Mesothelial cell of epicardium (in vitro differentiated cells): ENCODE measurements around the gene R3HDM2. TPM values are rescaled to one million over a fixed set of nuclear protein-coding genes. Genes with fewer than 3 reads are reported as not detected.

Experiments
- DNase-seq, 2 experiments: peaks; one replicate each; pipeline ENCODE4 v3.0.0; 2021; ENCODE audit warnings: low spot score in 2 of 2; ENCODE audit not compliant: unreplicated experiment in 2 of 2
- H3K27ac Mint-ChIP-seq: 2 replicates; pipeline ENCODE4 v1.8.0; 2021; ENCODE audit warnings: mixed read lengths
- H3K27me3 Mint-ChIP-seq: 2 replicates; pipeline ENCODE4 v1.8.0; 2021; ENCODE audit warnings: low read depth, mixed read lengths
- H3K36me3 Mint-ChIP-seq: 2 replicates; pipeline ENCODE4 v1.8.0; 2021; ENCODE audit warnings: mixed read lengths
- H3K4me1 Mint-ChIP-seq: 2 replicates; pipeline ENCODE4 v1.8.0; 2021; ENCODE audit warnings: mixed read lengths
- H3K4me3 Mint-ChIP-seq: 2 replicates; pipeline ENCODE4 v1.8.0; 2021; ENCODE audit warnings: mild to moderate bottlenecking, moderate library complexity, mixed read lengths
- H3K9me3 Mint-ChIP-seq: 2 replicates; pipeline ENCODE4 v1.8.0; 2021; ENCODE audit warnings: mixed read lengths
- total RNA-seq: library from RNA; stranded (reverse); gene quantifications from 3 replicates; pipeline ENCODE4 v1.2.1, GENCODE V29; 2021
- TF ChIP-seq, protein P1 (sequence below): fragments of 200-600 bp; sonication (generic); IDR thresholded peaks from one replicate; pipeline ENCODE4 v1.5.0; 2021; ENCODE audit warnings: antibody characterized with exemption; ENCODE audit not compliant: unreplicated experiment

Gene R3HDM2
- total RNA-seq, 1 donor from 2014 or later = 111 TPM

DNA sequence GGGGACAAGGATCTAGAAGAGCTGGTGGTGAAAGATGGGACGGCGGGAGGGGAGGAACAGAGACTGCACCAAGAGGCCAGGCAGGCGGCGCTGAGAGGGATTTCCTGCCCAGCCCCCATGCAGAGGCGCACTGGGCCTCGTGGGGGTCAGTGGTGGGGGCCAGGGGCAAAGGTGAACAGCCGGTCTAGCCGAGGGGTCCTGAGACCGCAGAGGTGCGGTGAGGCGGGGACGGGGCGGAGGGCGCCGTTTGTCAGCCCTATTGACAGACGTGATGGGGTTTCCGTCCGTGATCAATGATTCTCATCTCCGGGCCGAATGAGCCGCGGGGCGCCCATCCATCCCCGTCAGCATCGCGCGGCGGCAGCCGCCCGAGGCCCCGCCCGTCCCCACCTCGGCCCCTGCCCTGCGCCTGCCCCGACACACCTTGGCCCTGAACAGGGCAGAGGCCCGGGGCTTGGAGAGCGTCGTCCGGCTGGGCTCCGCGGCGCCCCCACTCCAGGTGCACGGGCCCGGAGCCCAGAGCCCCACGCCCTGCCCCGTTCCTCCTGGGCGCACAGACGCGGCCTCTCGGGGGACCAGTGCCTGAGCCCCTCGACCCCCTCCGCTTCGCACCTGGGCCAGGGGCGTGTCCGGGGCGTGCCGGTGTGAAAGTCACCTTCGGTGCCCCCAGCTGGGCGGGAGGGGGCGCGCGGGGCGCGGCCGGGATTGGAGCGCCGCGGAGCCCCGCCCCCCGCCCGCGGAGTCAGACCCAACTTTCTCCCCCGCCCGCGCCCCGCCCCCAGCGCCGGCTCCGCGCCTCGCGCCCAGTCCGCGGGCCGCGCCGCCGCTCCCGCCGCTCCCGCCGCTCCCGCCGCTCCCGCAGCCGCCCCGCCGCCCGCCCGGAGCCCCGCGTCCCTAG is 214.6 kb downstream of the R3HDM2 start, which contains the start of gene NXPH4:
Gene NXPH4 (plus strand): TSS at position 781 of the 898 bp plus-strand sequence. CDS start 176 bp downstream, outside the sequence.
- H3K9me3 Mint-ChIP-seq = no peaks in the 10 kb centered on the region
- peak within 1 kb of the TSS; percentile 75 for H3K27ac Mint-ChIP-seq
- DNase-seq = no peak
- TF ChIP-seq, protein P1, sequence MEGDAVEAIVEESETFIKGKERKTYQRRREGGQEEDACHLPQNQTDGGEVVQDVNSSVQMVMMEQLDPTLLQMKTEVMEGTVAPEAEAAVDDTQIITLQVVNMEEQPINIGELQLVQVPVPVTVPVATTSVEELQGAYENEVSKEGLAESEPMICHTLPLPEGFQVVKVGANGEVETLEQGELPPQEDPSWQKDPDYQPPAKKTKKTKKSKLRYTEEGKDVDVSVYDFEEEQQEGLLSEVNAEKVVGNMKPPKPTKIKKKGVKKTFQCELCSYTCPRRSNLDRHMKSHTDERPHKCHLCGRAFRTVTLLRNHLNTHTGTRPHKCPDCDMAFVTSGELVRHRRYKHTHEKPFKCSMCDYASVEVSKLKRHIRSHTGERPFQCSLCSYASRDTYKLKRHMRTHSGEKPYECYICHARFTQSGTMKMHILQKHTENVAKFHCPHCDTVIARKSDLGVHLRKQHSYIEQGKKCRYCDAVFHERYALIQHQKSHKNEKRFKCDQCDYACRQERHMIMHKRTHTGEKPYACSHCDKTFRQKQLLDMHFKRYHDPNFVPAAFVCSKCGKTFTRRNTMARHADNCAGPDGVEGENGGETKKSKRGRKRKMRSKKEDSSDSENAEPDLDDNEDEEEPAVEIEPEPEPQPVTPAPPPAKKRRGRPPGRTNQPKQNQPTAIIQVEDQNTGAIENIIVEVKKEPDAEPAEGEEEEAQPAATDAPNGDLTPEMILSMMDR = no peak
- H3K27me3 Mint-ChIP-seq = peaks cover 65% of the 10 kb centered on the region
- peak within 1 kb of the TSS; percentile 81 for H3K4me3 Mint-ChIP-seq
- H3K4me1 Mint-ChIP-seq = peaks cover 64% of the 10 kb centered on the region
- H3K36me3 Mint-ChIP-seq = no peaks in the 10 kb centered on the region

DNA sequence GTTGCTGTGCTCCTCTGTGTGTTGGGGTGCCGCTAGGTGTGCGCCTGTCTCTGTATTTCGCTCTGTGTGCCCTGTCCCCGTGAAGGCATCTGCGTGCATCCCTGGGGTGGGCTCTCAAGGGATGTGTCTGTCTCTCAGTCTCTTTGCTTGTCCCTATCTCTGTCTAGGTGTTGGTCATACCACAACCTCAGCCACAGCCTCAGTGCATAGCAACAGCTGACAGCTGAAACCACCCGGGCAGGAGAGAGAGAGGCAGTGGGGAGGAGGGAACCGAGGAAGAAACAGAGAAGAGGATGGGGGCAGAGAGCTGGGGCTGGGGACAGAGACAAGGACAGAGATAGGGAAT is 215.2 kb downstream of the R3HDM2 start:
- Mint-ChIP-seq H3K27ac (no peak overlapping the region), H3K36me3 (no peaks in the 10 kb centered on the region), H3K9me3 (no peaks in the 10 kb centered on the region), H3K4me1 (peaks cover 58% of the 10 kb centered on the region), H3K27me3 (peaks cover 59% of the 10 kb centered on the region), H3K4me3 (peak overlapping the region; percentile 59)
- TF ChIP-seq, protein P1 = no peak
- no peak for DNase-seq

DNA sequence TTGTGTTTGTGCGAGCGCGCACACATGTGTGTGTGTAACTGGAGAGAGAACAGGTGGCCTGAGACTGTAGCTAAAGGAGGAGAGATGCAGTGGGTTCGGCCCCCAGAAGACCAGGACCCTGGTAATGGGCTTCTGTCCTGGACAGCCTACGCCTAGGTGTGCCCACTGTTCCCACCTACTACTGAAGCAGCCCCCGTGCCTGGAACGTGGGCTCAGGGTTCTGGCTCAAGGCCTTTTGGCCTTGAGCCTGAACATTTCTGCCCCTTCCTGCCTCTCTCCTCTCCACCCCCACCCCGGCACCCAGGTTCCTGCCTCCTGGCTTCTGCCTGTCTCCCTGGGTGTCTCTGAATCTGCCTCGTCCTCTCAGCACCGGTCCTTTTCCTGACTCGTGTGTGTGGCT is 215.8 kb downstream of the R3HDM2 start:
- Mint-ChIP-seq H3K9me3 (no peaks in the 10 kb centered on the region), H3K4me3 (peak overlapping the region; percentile 3), H3K27me3 (peaks cover 56% of the 10 kb centered on the region), H3K4me1 (peaks cover 56% of the 10 kb centered on the region), H3K36me3 (peaks cover 2% of the 10 kb centered on the region), H3K27ac (no peak overlapping the region)
- TF ChIP-seq, protein P1 = no peak
- DNase-seq = no peak

DNA sequence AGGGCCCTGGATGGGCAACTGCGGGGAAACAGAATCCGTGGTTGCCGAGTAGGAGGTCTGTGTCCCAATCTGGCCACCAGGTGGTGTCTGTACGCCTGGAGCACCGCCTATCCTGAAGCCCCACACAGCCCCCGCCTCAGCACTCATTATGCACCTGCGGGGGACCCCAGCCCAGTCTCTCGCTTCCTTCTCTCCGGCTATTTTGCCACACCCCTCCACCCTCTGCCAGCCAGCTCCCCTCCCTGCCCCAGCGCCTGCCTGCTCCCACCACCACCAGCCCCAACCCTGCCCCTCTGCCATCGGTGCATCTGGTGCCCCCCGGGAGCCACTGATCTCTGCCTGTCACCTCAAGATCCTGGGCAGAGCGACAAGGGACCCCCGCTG is 216.5 kb downstream of the R3HDM2 start:
- peaks cover 50% of the 10 kb centered on the region for H3K27me3 Mint-ChIP-seq
- peaks cover 5% of the 10 kb centered on the region for H3K36me3 Mint-ChIP-seq
- TF ChIP-seq, protein P1 = peak; percentile 60
- peaks cover 50% of the 10 kb centered on the region for H3K4me1 Mint-ChIP-seq
- peak in 1 of 2 experiments; percentile 69 for DNase-seq
- H3K27ac Mint-ChIP-seq = peak overlapping the region; percentile 93
- no peaks in the 10 kb centered on the region for H3K9me3 Mint-ChIP-seq
- peak overlapping the region; percentile 35 for H3K4me3 Mint-ChIP-seq

DNA sequence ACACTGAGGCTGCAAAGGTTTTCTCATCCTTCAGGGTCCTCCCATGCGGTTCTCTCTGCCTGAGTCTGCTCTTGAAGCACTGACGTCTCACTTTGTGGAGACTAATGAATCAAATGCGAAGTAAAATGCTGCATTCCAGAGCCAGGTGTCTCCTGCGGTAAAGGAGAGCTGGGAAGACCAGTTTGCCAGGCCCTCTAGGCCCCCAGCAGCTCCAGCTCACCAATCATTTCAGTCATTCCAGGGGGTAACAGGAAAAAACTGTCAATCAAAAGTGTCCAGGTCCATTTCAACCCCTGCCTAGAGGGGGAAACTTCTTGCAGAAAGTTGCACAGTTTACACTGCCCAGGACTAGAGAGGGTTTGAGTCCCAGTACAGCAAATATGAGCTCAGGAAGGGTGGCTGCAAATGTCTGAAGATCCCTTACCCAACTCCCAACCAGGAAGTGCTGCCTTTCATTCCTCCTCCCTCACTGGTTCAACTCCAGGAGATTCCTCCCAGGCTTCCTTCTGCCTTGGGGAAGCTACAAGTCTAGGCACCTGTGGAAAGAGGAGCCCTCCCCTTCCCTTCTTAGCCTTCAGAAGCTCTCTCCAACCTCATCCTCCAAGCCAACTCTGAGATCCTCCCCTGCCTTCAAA is 217.0 kb downstream of the R3HDM2 start:
- TF ChIP-seq, protein P1 = no peak
- H3K36me3 Mint-ChIP-seq = peaks cover 8% of the 10 kb centered on the region
- H3K4me1 Mint-ChIP-seq = peaks cover 45% of the 10 kb centered on the region
- H3K27me3 Mint-ChIP-seq = peaks cover 45% of the 10 kb centered on the region
- peak overlapping the region; percentile 35 for H3K4me3 Mint-ChIP-seq
- no peak for DNase-seq
- peak overlapping the region; percentile 93 for H3K27ac Mint-ChIP-seq
- H3K9me3 Mint-ChIP-seq = no peaks in the 10 kb centered on the region
